Transverse colon (tissue), 4 donors: ENCODE results near the gene FRYL. TPM values are rescaled to one million over a fixed set of nuclear protein-coding genes. Genes with fewer than 3 reads are reported as not detected.

Experiments
- DNase-seq: peaks from one replicate; pipeline ENCODE4 v3.0.0-alpha.2; 2019
- H3K27ac ChIP-seq, 4 donors: fragments of 200-600 bp; sonication (generic); 2 replicates each; pipeline ENCODE4 v1.5.1; 2016 to 2018; ENCODE audit warnings: inconsistent platforms in 4 of 4
- H3K27me3 ChIP-seq: fragments of 200-600 bp; sonication (generic); 2 replicates; pipeline ENCODE4 v1.5.1; 2017; ENCODE audit warnings: inconsistent platforms
- H3K36me3 ChIP-seq, 4 donors: fragments of 200-600 bp; sonication (generic); 2 replicates each; pipeline ENCODE4 v1.5.1; 2017 to 2019; ENCODE audit warnings: inconsistent platforms in 4 of 4
- H3K4me1 ChIP-seq, 4 donors: fragments of 200-600 bp; sonication (generic); 2 replicates each; pipeline ENCODE4 v1.5.1; 2017 to 2020; ENCODE audit warnings: inconsistent platforms in 4 of 4
- H3K4me3 ChIP-seq, 4 donors: fragments of 200-600 bp; sonication (generic); 1 replicate in 1 of 4; 2 replicates in 3 of 4; pipeline versions ENCODE4 v1.5.1 to v1.6.1; 2017 to 2019; ENCODE audit warnings: inconsistent platforms in 4 of 4
- H3K9me3 ChIP-seq, 2 donors: fragments of 200-600 bp; sonication (generic); 2 replicates each; pipeline ENCODE4 v1.5.1; 2017 to 2019; ENCODE audit warnings: inconsistent platforms in 2 of 2
- EP300 ChIP-seq: sonication (generic); formaldehyde crosslinking; IDR thresholded peaks from one replicate; pipeline ENCODE4 v1.6.1; 2017; ENCODE audit warnings: antibody characterized with exemption, low read depth
- POLR2A ChIP-seq: fragments of 450-650 bp; IDR thresholded peaks from one replicate; pipeline ENCODE4 v1.6.1; 2016; ENCODE audit warnings: antibody characterized with exemption, mild to moderate bottlenecking, moderate library complexity
- POLR2AphosphoS5 ChIP-seq, 3 donors: sonication (generic); formaldehyde crosslinking; IDR thresholded peaks; one replicate each; pipeline ENCODE4 v1.6.1; 2016; ENCODE audit warnings: antibody characterized with exemption in 3 of 3
- WGBS, 2 donors: methylation state at CpG; one replicate each; pipeline ENCODE4 v1.1.5; 2018; ENCODE audit warnings: low coverage in 1 of 2; 5-methylcytosine and 5-hydroxymethylcytosine counted together
- in situ Hi-C, 4 donors: fragments of 200-750 bp; cut with MboI; loops; one replicate each; pipeline versions ENCODE4 v1.15.0 to v1.15.1; 2017; ENCODE audit warnings: low sequenced_read_pairs in 3 of 4, low pct_ligation_motif_present in 1 of 4, low pct_unique_long_range_greater_than_20kb in 1 of 4
- intact Hi-C: fragments of 100-400 bp; cut with DNase I; formaldehyde crosslinking; loops from one replicate; pipeline ENCODE4 v1.15.1; 2023; ENCODE audit warnings: low total_unique reads
- total RNA-seq, 4 donors: library from RNA; depleted of rRNA; stranded (reverse); fragments of >200 nt; gene quantifications; one replicate each; pipeline ENCODE4 v1.1.0, GENCODE V29; 2016
- TF ChIP-seq, protein P1 (sequence below), 5 experiments: fragments of 200-600 bp in 3 of 5; fragments of 450-650 bp in 2 of 5; sonication (generic) in 3 of 5; IDR thresholded peaks; 1 replicate in 2 of 5; 2 replicates in 3 of 5; pipeline ENCODE4 v1.5.1; 2016 to 2017; ENCODE audit warnings: antibody characterized with exemption in 5 of 5, inconsistent platforms in 3 of 5, mild to moderate bottlenecking in 2 of 5, moderate library complexity in 1 of 5

Gene FRYL
- total RNA-seq, 4 donors from 2014 or later, result 477 to 645 (median 545) TPM

DNA sequence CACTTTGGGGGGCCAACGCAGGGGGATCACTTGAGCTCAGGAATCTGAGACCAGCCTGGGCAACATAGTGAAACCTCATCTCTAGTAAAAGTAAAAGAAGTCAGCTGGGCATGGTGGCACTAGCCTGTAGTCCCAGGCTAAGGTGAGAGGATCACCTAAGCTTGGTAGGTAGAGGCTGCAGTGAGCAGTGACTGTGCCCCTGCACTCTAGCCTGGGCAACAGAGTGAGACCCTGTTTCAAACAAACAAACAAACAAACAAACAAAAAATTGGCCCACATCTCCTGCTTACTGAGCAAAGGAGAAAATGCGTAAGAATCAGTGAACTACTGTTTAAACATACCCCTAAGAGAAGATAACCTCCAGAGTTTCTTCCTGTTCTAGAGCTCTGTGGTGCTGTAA lies 85.3 kb downstream of the FRYL start:
- H3K27me3 ChIP-seq, result no peaks in the 10 kb centered on the region
- in situ Hi-C loops, result loop anchor here in 1 of 4 donors (25.0 kb wide), 1 partner anchor 108 kb away; no protein-coding TSS in a partner anchor

DNA sequence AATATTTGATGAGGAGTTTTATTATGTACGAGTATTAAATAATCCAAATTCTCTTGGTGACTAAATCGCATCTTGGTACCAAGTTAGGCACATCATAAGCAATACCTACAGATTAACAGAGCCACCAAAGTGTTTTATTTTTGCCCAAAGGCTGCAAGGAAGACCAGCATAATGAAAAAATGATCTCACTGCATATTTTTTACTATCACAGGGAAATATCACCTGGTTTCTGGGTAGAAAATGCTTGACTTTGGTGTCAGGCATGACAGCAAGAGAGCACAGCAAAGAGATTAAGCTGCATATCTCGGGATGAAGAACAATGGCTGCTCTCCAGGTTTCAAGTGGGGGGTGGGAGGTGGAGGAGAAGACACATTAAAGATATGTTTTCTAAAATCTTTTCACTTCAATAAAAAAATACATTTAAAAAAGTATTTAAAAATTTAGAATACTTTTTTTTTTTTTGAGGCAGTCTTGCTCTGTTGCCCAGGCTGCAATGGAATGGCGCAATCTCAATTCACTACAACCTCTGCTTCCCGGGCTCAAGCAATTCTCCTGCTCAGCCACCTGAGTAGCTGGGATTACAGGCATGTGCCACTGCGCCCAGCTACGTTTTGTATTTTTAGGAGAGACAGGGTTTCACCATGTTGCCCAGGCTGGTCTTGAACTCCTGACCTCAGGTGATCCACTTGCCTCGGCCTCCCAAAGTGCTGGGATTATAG lies 86.1 kb downstream of the FRYL start:
- Histone ChIP-seq H3K27me3 (no peaks in the 10 kb centered on the region), H3K9me3 (no peaks in the 10 kb centered on the region), H3K36me3 (no peaks in the 10 kb centered on the region), H3K4me3 (no peak overlapping the region), H3K27ac (no peak overlapping the region), H3K4me1 (peaks cover 3 to 43% (median 9%) of the 10 kb centered on the region in 4 donors)
- TF ChIP-seq POLR2AphosphoS5 (IDR thresholded peaks at IDR 0.05), result no peak
- TF ChIP-seq EP300, result no peak
- TF ChIP-seq POLR2A, result no peak
- TF ChIP-seq, protein P1, sequence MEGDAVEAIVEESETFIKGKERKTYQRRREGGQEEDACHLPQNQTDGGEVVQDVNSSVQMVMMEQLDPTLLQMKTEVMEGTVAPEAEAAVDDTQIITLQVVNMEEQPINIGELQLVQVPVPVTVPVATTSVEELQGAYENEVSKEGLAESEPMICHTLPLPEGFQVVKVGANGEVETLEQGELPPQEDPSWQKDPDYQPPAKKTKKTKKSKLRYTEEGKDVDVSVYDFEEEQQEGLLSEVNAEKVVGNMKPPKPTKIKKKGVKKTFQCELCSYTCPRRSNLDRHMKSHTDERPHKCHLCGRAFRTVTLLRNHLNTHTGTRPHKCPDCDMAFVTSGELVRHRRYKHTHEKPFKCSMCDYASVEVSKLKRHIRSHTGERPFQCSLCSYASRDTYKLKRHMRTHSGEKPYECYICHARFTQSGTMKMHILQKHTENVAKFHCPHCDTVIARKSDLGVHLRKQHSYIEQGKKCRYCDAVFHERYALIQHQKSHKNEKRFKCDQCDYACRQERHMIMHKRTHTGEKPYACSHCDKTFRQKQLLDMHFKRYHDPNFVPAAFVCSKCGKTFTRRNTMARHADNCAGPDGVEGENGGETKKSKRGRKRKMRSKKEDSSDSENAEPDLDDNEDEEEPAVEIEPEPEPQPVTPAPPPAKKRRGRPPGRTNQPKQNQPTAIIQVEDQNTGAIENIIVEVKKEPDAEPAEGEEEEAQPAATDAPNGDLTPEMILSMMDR (IDR thresholded peaks at IDR 0.05), result no peak
- intact Hi-C loops (no loop called here), in situ Hi-C loops (loop anchor here in 1 of 4 donors (25.0 kb wide), 1 partner anchor 107 kb away; no protein-coding TSS in a partner anchor)
- DNase-seq, result no peak
- 95 to 98% methylated on average over 8 of the region's 8 CpGs for WGBS, 2 donors

More for the DNA sequence above, 85.3 kb downstream of the FRYL start:
- TF ChIP-seq POLR2AphosphoS5 (IDR thresholded peaks at IDR 0.05) (no peak), EP300 (no peak), POLR2A (no peak)
- TF ChIP-seq, protein P1 (IDR thresholded peaks at IDR 0.05), result no peak
- H3K9me3 ChIP-seq, result no peaks in the 10 kb centered on the region
- 66 to 100% methylated on average over 1 to 2 of the region's 2 CpGs for WGBS, 2 donors
- intact Hi-C loops, result no loop called here
- H3K4me3 ChIP-seq, result no peak overlapping the region
- no peaks in the 10 kb centered on the region for H3K36me3 ChIP-seq
- no peak overlapping the region for H3K27ac ChIP-seq
- H3K4me1 ChIP-seq, result peaks cover 10 to 47% (median 15%) of the 10 kb centered on the region in 4 donors
- DNase-seq, result no peak

DNA sequence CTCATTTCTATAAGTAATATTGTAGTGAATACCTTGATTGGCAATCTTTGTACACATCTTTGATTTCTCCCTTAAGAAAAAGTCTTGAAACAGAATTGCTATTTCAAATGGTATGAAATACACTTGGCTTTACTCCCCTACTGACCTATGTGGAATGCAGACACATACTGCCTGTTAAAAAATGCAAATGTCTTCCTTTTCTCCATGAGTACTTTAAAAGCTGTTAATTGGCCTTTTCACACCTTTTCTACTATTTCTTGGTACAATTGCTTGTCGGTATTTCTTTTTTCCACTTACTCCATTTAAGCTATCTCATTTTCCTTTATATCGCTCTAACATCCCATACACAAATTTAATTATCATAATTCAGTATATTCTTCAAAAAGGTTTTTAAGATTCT lies 87.2 kb downstream of the FRYL start:
- H3K27ac ChIP-seq, result no peak overlapping the region
- H3K4me3 ChIP-seq, result no peak overlapping the region
- TF ChIP-seq EP300 (no peak), POLR2A (no peak), POLR2AphosphoS5 (IDR thresholded peaks at IDR 0.05) (no peak)
- TF ChIP-seq, protein P1 (IDR thresholded peaks at IDR 0.05), result no peak
- no peak for DNase-seq
- intact Hi-C loops, result no loop called here
- H3K27me3 ChIP-seq, result no peaks in the 10 kb centered on the region
- no peaks in the 10 kb centered on the region for H3K9me3 ChIP-seq
- H3K4me1 ChIP-seq, result peaks cover 0 to 37% (median under 1%) of the 10 kb centered on the region in 4 donors
- H3K36me3 ChIP-seq, result no peaks in the 10 kb centered on the region
- in situ Hi-C loops, result loop anchor here in 1 of 4 donors (25.0 kb wide), 1 partner anchor 106 kb away; no protein-coding TSS in a partner anchor
- WGBS, 2 donors, result 87 to 88% methylated on average over 2 of the region's 2 CpGs

DNA sequence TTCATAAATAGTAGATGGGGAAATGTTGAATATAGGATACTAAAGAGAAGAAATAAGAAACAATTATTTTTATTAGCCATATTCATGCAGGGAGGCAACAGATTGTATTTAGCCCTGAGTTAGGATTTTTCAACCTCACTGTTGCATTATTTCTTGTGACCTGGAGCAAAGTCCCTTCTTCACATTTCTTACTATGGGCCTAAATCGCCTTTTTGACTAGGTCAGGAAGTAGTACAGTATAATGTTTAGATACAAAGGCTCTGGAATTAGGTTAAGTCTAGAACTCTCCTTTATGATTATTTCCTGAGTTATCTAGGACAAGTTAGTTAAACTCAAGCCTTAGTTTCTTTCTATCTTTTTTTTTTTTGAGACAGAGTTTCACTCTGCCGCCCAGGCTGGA lies 88.0 kb downstream of the FRYL start:
- intact Hi-C loops (no loop called here), in situ Hi-C loops (loop anchor here in 1 of 4 donors (25.0 kb wide), 1 partner anchor 105 kb away; no protein-coding TSS in a partner anchor)
- no peak overlapping the region for H3K27ac ChIP-seq
- no peaks in the 10 kb centered on the region for H3K9me3 ChIP-seq
- no peak for DNase-seq
- H3K27me3 ChIP-seq, result no peaks in the 10 kb centered on the region
- TF ChIP-seq POLR2A, result no peak
- TF ChIP-seq, protein P1 (IDR thresholded peaks at IDR 0.05), result no peak
- no peak for TF ChIP-seq EP300
- no peak for TF ChIP-seq POLR2AphosphoS5 (IDR thresholded peaks at IDR 0.05)
- H3K36me3 ChIP-seq, result no peaks in the 10 kb centered on the region
- WGBS, 2 donors, result 88 to 90% methylated on average over 2 of the region's 2 CpGs
- H3K4me1 ChIP-seq, result peaks cover 0 to 32% (median 0%) of the 10 kb centered on the region in 4 donors
- H3K4me3 ChIP-seq, result no peak overlapping the region
